AG09309 (cell line): ENCODE measurements around the gene MAGI2.

Source experiments
- DNase-seq: peaks from one replicate; pipeline ENCODE4 v3.0.0-alpha.2; 2010; ENCODE audit warnings: low read depth
- H3K4me3 ChIP-seq: 2 replicates; pipeline ENCODE4 v1.5.1; 2011; ENCODE audit warnings: mild to moderate bottlenecking, low read depth, low read length, moderate library complexity; ENCODE audit not compliant: control insufficient read depth
- CTCF ChIP-seq: IDR thresholded peaks from 2 replicates; pipeline ENCODE4 v1.5.1; 2011; ENCODE audit warnings: mild to moderate bottlenecking, low read depth, low read length, inconsistent platforms; ENCODE audit not compliant: insufficient read depth, control insufficient read depth; ENCODE audit errors: missing control alignments

MAGI2 gene

GRCh38 chr7:78688376-78688775, 765.1 kb downstream of the MAGI2 start:
- H3K4me3 ChIP-seq: no peak overlapping the region
- no peak for DNase-seq
- no peak for TF ChIP-seq CTCF

DNA sequence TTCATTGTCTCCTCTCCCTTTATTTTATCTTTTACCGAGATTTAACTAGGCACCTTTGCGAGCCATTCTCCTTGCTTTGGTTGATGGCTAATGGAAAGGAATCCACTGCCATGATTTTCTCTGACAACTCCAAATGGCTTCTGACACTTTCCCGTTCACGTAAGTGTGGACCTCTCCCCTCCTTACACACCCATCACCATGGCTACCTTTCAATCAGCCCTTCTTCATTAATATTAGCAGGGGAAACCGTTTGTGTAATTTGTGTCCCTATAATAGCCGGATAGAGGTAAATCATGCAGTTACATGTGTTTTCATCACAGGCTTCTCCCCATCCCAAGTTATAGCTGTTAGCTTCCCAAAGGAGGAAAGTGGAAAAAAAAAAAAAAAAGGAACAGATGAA, 767.3 kb downstream of the MAGI2 start:
- H3K4me3 ChIP-seq: no peak overlapping the region
- DNase-seq: no peak
- no peak for TF ChIP-seq CTCF

- TF ChIP-seq CTCF: no peak
These were observed 769.3 kb downstream of the MAGI2 start for GRCh38 chr7:78684201-78684600.

GRCh38 chr7:78683566-78683965, 769.9 kb downstream of the MAGI2 start:
- no peak overlapping the region for H3K4me3 ChIP-seq
- DNase-seq: no peak
- TF ChIP-seq CTCF: no peak

More at GRCh38 chr7:78684201-78684600, 769.3 kb downstream of the MAGI2 start:
- DNase-seq: no peak
- H3K4me3 ChIP-seq: no peak overlapping the region

GRCh38 chr7:78679112-78679876, 774.2 kb downstream of the MAGI2 start:
- no peak for DNase-seq

DNA sequence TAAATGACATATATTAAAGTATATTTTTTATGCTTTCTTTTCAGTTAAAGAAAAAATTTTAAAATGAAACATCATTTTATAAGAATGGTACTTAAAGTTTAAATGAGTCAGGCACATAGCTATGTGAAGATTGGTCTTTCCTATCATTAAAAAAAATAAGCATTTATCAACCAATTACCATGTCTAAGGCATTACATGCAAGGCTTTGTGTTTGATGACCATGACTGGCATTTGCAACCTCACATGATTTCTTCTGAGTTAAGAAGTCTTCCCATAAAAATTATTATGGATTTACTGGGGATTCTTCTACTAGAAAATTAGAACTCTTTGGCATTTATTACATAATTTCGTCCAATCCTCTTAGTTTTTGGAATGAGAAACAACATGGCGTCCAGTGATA, 776.1 kb downstream of the MAGI2 start:
- DNase-seq: peak; percentile 16
- no peak for TF ChIP-seq CTCF
- no peak overlapping the region for H3K4me3 ChIP-seq

More at GRCh38 chr7:78679112-78679876, 774.2 kb downstream of the MAGI2 start:
- no peak for TF ChIP-seq CTCF
- no peak overlapping the region for H3K4me3 ChIP-seq

DNA sequence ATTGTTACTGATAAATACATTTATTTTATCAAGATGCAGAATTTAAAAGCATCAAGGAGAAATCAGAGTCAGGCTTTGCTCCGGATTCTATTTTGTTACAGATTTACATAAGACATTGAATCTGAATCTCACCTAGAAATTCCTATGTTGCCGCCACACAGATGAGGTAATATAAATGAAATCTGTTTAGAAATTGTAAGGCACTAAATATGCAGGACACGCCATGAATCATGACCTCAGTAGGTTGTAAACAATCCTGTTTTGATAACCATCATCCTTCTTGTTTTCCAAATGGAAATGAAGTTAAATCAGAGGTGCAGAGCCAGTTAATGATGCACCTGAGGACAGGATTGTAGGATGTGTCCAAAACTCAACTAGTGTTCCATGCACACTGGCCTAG, 778.0 kb downstream of the MAGI2 start:
- TF ChIP-seq CTCF: no peak
- DNase-seq: no peak
- H3K4me3 ChIP-seq: no peak overlapping the region
